ENCODE data around the gene SH2D3A.

DNA sequence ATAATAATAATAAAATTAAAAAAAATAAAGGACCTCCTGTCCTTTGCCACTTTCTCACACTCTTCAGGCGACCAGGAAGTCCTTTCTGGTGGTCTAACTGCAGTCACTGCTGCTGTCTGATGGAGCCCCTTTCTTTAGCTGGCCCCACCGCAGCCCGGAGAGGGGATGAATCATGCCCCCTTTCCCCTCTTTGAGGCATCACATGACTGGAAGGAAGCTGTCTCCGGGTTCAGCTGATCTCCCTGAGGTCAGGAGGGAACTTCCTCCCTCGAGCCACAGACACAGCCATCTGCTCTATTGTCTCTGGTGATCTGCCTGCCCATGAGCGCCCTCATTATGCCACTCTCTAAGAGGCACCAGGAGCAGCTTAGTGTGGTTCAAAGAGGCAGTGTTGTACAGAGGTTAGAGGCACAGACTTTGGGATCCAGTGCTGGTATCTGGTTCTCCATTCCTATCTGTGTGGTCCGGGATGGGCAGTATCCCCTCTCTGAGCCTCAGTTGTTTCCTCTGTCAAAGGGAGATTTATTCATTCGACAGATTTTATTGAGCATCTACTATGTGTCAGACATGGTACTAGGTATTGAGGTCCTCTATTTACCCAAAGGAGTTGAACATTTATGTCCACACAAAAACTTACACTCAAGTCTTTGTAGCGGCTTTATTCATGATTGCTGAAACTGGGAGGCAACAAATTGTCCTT is 35.3 kb upstream of the SH2D3A start:
- TF ChIP-seq, protein P1, sequence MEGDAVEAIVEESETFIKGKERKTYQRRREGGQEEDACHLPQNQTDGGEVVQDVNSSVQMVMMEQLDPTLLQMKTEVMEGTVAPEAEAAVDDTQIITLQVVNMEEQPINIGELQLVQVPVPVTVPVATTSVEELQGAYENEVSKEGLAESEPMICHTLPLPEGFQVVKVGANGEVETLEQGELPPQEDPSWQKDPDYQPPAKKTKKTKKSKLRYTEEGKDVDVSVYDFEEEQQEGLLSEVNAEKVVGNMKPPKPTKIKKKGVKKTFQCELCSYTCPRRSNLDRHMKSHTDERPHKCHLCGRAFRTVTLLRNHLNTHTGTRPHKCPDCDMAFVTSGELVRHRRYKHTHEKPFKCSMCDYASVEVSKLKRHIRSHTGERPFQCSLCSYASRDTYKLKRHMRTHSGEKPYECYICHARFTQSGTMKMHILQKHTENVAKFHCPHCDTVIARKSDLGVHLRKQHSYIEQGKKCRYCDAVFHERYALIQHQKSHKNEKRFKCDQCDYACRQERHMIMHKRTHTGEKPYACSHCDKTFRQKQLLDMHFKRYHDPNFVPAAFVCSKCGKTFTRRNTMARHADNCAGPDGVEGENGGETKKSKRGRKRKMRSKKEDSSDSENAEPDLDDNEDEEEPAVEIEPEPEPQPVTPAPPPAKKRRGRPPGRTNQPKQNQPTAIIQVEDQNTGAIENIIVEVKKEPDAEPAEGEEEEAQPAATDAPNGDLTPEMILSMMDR (IDR thresholded peaks at IDR 0.05), result no peak
- TF ChIP-seq, protein P2, sequence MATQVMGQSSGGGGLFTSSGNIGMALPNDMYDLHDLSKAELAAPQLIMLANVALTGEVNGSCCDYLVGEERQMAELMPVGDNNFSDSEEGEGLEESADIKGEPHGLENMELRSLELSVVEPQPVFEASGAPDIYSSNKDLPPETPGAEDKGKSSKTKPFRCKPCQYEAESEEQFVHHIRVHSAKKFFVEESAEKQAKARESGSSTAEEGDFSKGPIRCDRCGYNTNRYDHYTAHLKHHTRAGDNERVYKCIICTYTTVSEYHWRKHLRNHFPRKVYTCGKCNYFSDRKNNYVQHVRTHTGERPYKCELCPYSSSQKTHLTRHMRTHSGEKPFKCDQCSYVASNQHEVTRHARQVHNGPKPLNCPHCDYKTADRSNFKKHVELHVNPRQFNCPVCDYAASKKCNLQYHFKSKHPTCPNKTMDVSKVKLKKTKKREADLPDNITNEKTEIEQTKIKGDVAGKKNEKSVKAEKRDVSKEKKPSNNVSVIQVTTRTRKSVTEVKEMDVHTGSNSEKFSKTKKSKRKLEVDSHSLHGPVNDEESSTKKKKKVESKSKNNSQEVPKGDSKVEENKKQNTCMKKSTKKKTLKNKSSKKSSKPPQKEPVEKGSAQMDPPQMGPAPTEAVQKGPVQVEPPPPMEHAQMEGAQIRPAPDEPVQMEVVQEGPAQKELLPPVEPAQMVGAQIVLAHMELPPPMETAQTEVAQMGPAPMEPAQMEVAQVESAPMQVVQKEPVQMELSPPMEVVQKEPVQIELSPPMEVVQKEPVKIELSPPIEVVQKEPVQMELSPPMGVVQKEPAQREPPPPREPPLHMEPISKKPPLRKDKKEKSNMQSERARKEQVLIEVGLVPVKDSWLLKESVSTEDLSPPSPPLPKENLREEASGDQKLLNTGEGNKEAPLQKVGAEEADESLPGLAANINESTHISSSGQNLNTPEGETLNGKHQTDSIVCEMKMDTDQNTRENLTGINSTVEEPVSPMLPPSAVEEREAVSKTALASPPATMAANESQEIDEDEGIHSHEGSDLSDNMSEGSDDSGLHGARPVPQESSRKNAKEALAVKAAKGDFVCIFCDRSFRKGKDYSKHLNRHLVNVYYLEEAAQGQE (IDR thresholded peaks at IDR 0.05; ENCODE audit: insufficient read depth in 1 of 2, low read depth in 2 of 2, low read length in 1 of 2), result no peak
- TF ChIP-seq TCF7L2 (IDR thresholded peaks at IDR 0.05; ENCODE audit: low read depth, low read length), result no peak
